Psoas muscle (tissue), 8 donors: ENCODE data around the gene NTNG1. TPM values are rescaled to one million over a fixed set of nuclear protein-coding genes. Genes with fewer than 3 reads are reported as not detected.

Experiments used
- ATAC-seq, 4 donors: fragments of 200-7000 bp; cut with Tn5 transposase; one replicate each; pipeline ENCODE4 v1.9.1; 2020; ENCODE audit warnings: moderate library complexity in 3 of 4, mild to moderate bottlenecking in 2 of 4
- DNase-seq, 2 donors: peaks; one replicate each; pipeline ENCODE4 v3.0.0-alpha.2; 2020
- H3K27ac ChIP-seq: fragments of 200-600 bp; one replicate; pipeline ENCODE4 v1.8.0; 2022
- H3K27me3 ChIP-seq, 3 donors: fragments of 200-600 bp in 1 of 3; one replicate each; pipeline versions ENCODE4 v1.6.1 to v1.8.0; 2013 to 2022; ENCODE audit warnings: low read length in 2 of 3, mild to moderate bottlenecking in 2 of 3, moderate library complexity in 1 of 3; ENCODE audit not compliant: insufficient read depth in 3 of 3
- H3K36me3 ChIP-seq, 2 donors: fragments of 200-600 bp in 1 of 2; one replicate each; pipeline versions ENCODE4 v1.6.1 to v1.8.0; 2013 to 2022; ENCODE audit warnings: low read depth in 1 of 2, mild to moderate bottlenecking in 1 of 2, moderate library complexity in 1 of 2; ENCODE audit not compliant: insufficient read depth in 1 of 2
- H3K4me1 ChIP-seq: fragments of 200-600 bp; one replicate; pipeline ENCODE4 v1.8.0; 2022
- H3K4me3 ChIP-seq: fragments of 200-600 bp; one replicate; pipeline ENCODE4 v1.8.0; 2022; ENCODE audit warnings: mild to moderate bottlenecking
- H3K9me3 ChIP-seq: fragments of 200-600 bp; one replicate; pipeline ENCODE4 v1.8.0; 2022
- WGBS, 3 donors: extraction: QIAGEN DNeasy Blood & Tissue Kit; methylation state at CpG; one replicate each; pipeline versions ENCODE4 v1.1.6 to v1.1.7; 2013; 5-methylcytosine and 5-hydroxymethylcytosine counted together
- intact Hi-C, 2 donors: fragments of 100-400 bp; cut with DNase I; formaldehyde crosslinking; loops; one replicate each; pipeline versions ENCODE4 v1.11.0 to v1.14.2; 2022
- polyA plus RNA-seq, 3 donors: library from polyadenylated mRNA; stranded (reverse); fragments of 200-250 nt; gene quantifications; one replicate each; pipeline ENCODE4 v1.2.3, GENCODE V29; 2013
- total RNA-seq, 4 donors: library from RNA; stranded (reverse); fragmentation: NEBNext Ultra II Directional in 2 of 4; extraction: Animal tissue kit (Norgen Biotek cat#: 25700) in 2 of 4; gene quantifications; one replicate each; pipeline versions ENCODE4 v1.2.1 to v1.2.4, GENCODE V29; 2021 to 2023
- TF ChIP-seq, protein P1 (sequence below): fragments of 200-600 bp; IDR thresholded peaks from one replicate; pipeline ENCODE4 v1.8.0; 2022; ENCODE audit warnings: antibody characterized with exemption
- donor health status: healthy with polysubstance abuse.
- donor health status: DM: no; HTN: no; CAD: no; lungs with moderate emphysema.
- donor health status: Bipolar disorder and iron deficiency.
- donor health status: healthy.
- donor health status: DM: yes; HTN: yes; CAD: no.
- donor health status: DM: no; HTN: no; CAD: no.
- donor health status: DM: no; HTN: no; CAD: no.
- donor health status: DM: yes; HTN: yes; CAD: no.

Gene NTNG1
- total and polyA plus RNA-seq, 7 donors, result 0.01 to 0.34 (median 0.27) TPM; not detected in 4

GRCh38 chr1:107135463-107135862 lies 5.4 kb upstream of the NTNG1 start:
- no peaks in the 10 kb centered on the region for H3K36me3 ChIP-seq
- DNase-seq (no peak), ATAC-seq (no peak)
- no peak overlapping the region for H3K4me3 ChIP-seq
- TF ChIP-seq, protein P1, sequence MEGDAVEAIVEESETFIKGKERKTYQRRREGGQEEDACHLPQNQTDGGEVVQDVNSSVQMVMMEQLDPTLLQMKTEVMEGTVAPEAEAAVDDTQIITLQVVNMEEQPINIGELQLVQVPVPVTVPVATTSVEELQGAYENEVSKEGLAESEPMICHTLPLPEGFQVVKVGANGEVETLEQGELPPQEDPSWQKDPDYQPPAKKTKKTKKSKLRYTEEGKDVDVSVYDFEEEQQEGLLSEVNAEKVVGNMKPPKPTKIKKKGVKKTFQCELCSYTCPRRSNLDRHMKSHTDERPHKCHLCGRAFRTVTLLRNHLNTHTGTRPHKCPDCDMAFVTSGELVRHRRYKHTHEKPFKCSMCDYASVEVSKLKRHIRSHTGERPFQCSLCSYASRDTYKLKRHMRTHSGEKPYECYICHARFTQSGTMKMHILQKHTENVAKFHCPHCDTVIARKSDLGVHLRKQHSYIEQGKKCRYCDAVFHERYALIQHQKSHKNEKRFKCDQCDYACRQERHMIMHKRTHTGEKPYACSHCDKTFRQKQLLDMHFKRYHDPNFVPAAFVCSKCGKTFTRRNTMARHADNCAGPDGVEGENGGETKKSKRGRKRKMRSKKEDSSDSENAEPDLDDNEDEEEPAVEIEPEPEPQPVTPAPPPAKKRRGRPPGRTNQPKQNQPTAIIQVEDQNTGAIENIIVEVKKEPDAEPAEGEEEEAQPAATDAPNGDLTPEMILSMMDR, result no peak
- H3K4me1 ChIP-seq, result peaks cover 3% of the 10 kb centered on the region
- WGBS, 3 donors, result 1 to 2% (median 2%) methylated on average over 3 of the region's 3 CpGs
- intact Hi-C loops, result no loop called here
- no peak overlapping the region for H3K27ac ChIP-seq
- no peaks in the 10 kb centered on the region for H3K9me3 ChIP-seq
- H3K27me3 ChIP-seq, result peaks cover 2 to 24% (median 4%) of the 10 kb centered on the region in 3 donors

- TF ChIP-seq, protein P1, result no peak
- no peaks in the 10 kb centered on the region for H3K9me3 ChIP-seq
- peaks cover 8% of the 10 kb centered on the region for H3K4me1 ChIP-seq
- DNase-seq (no peak), ATAC-seq (no peak)
- intact Hi-C loops, result no loop called here
- H3K36me3 ChIP-seq, result no peaks in the 10 kb centered on the region
- H3K27me3 ChIP-seq, result peaks cover 4 to 46% (median 7%) of the 10 kb centered on the region in 3 donors
- no peak overlapping the region for H3K4me3 ChIP-seq
- H3K27ac ChIP-seq, result no peak overlapping the region
These were observed 2.7 kb upstream of the NTNG1 start for GRCh38 chr1:107138166-107138565.

- peaks cover 8% of the 10 kb centered on the region for H3K4me1 ChIP-seq
- DNase-seq (no peak), ATAC-seq (no peak)
- peaks cover 4 to 50% (median 7%) of the 10 kb centered on the region in 3 donors for H3K27me3 ChIP-seq
- no peaks in the 10 kb centered on the region for H3K36me3 ChIP-seq
- intact Hi-C loops, result no loop called here
- no peak overlapping the region for H3K27ac ChIP-seq
- H3K4me3 ChIP-seq, result no peak overlapping the region
- H3K9me3 ChIP-seq, result no peaks in the 10 kb centered on the region
- 88 to 97% (median 95%) methylated on average over 3 of the region's 3 CpGs for WGBS, 3 donors
- TF ChIP-seq, protein P1, result no peak
These were observed 1.9 kb upstream of the NTNG1 start for GRCh38 chr1:107138767-107139445.

DNA sequence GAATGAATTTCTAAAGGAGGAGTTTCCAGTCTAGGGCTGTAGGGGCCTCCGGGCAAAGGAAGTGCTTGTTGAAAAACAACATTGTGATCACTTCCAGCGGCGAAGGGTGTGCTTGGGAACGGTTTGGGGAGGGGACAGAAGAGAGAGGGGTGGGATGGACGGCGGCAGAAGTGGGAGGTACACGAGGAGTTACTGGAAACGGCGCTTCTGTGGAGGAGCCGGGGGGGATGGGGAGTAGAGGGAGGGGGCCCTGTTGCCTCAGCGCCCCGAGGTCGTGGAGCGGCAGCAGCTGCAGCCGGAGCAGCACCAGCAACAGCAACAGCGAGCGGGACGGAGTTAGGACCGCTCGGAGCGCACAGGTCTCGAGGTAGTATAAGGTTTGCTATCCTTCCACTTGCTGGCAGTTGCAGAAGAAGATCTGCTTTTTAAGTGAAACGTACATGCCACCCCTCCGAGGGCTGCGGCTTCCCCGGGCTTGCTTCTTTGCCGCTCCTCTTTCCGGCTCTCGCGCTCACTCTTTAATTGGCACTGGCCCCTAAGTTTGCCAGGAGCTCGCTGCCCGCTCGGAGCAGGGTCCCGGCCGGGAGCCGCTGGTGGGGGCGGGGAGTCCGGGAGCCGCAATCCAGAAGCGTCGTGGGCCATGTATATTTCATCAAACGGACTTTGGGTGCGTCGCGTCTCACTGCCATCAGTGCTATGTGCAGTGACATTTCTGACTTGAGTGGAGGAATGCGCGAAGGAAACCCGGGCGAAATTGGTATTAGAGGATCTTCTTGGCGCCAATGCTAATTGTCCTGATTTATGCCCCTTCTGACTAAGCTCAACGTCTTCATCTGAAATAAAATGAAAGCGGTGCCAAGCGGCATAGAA lies 771 bp upstream of the NTNG1 start:
- intact Hi-C loops, result no loop called here
- ATAC-seq, result peak in 2 of 4 donors; percentile 49 to 53
- Histone ChIP-seq H3K36me3 (no peaks in the 10 kb centered on the region), H3K27me3 (peaks cover 4 to 62% (median 13%) of the 10 kb centered on the region in 3 donors), H3K27ac (no peak overlapping the region), H3K9me3 (no peaks in the 10 kb centered on the region), H3K4me3 (peak overlapping the region; percentile 65), H3K4me1 (peaks cover 8% of the 10 kb centered on the region)
- WGBS, 3 donors, result 1 to 2% (median 1%) methylated on average over 51 to 53 of the region's 53 CpGs
- TF ChIP-seq, protein P1, result no peak
- peak; percentile 14 to 50 for DNase-seq
